ENCODE data around the gene MFSD1. TPM values are rescaled to one million over a fixed set of nuclear protein-coding genes. Genes with fewer than 3 reads are reported as not detected.
A peak's percentile ranks its signal among the peaks of the same experiment; 100 is the strongest.

Gene MFSD1
- total RNA-seq, 1 experiment from 2014 or later = 38.6 TPM

DNA sequence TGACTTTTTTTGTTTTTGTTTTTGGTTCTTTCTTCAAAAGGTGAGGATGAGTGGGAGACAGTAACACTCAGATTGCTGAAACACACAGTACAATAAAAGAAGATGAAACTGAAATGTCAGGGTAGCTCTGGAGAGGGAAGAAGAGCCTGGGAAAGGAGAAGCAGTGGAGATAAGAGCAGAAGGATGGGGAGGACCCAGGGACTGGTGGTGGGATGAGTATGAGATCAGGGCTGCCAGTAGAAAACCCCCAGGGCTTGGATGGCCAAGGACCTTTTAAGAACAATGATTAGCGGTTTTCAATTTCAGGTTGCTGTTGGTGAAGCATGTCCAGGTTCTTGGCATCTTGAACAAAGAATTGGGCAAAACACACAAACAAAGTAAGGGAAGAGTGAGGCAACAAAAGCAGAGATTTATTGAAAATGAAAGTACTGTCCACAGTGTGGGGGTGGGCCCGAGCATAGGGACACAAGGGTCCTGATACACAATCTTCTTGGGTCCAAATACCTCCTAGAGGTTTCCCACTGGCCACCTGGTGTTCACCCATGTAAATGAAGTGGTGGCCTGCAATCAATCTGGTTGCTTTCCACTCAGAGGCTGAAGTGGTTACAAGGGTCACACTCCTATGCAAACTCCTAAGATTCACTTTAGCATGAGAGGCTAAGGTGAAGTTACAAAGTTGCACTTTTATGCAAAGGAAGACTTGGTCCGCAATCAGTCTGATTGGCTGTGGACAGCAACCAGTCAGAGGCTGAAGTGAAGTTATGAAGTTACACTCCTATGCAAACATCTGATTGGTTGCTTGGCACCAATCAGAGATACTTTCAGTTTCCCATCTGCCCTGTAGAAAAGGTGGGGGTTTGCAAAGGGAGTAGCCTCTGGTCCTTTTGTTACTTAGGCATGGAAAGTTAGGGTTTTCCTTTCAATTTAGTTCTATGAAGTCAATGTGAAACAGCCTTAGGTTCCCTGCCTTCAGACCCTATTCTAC is 26.1 kb upstream of the MFSD1 start:
- Histone ChIP-seq H3K4me1 (replicated peaks; ENCODE audit: insufficient read depth) (peaks cover 54% of the 10 kb centered on the region), H3K9me3 (ENCODE audit: insufficient read depth, low read depth) (no peaks in the 10 kb centered on the region; the same call in 1 of the 2 replicates), H3K4me3 (no peak overlapping the region), H3K9me2 (ENCODE audit: insufficient read depth) (no peaks in the 10 kb centered on the region), H3K79me2 (ENCODE audit: low read depth) (no peaks in the 10 kb centered on the region), H3K27ac (peak overlapping the region; percentile 98; the same call in 1 of the 2 replicates), H3F3A (ENCODE audit: insufficient read depth, low read depth) (peaks cover 43% of the 10 kb centered on the region), H3K4me2 (no peak overlapping the region), H3K27me3 (ENCODE audit: insufficient read depth, low read depth) (no peaks in the 10 kb centered on the region), H3K36me3 (ENCODE audit: low read depth) (peaks cover 18% of the 10 kb centered on the region; the same call in 1 of the 2 replicates), H4K20me1 (ENCODE audit: insufficient read depth) (no peaks in the 10 kb centered on the region), H2AFZ (no peak overlapping the region)
- CTCF ChIA-PET = no interaction called here
- BruUV-seq (replicated peaks) = no TSS peak
- POLR2A ChIA-PET (ENCODE audit: unreplicated experiment) = no interaction called here
- TF ChIP-seq, protein P1, sequence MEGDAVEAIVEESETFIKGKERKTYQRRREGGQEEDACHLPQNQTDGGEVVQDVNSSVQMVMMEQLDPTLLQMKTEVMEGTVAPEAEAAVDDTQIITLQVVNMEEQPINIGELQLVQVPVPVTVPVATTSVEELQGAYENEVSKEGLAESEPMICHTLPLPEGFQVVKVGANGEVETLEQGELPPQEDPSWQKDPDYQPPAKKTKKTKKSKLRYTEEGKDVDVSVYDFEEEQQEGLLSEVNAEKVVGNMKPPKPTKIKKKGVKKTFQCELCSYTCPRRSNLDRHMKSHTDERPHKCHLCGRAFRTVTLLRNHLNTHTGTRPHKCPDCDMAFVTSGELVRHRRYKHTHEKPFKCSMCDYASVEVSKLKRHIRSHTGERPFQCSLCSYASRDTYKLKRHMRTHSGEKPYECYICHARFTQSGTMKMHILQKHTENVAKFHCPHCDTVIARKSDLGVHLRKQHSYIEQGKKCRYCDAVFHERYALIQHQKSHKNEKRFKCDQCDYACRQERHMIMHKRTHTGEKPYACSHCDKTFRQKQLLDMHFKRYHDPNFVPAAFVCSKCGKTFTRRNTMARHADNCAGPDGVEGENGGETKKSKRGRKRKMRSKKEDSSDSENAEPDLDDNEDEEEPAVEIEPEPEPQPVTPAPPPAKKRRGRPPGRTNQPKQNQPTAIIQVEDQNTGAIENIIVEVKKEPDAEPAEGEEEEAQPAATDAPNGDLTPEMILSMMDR (conservative IDR thresholded peaks at IDR 0.05) = no peak
- no peak for TF ChIP-seq EZH2 (IDR thresholded peaks at IDR 0.05; ENCODE audit: low read depth)
- intact Hi-C loops (cut with micrococcal nuclease; ENCODE audit: unreplicated experiment) = no loop called here
- DNase-seq = no peak

DNA sequence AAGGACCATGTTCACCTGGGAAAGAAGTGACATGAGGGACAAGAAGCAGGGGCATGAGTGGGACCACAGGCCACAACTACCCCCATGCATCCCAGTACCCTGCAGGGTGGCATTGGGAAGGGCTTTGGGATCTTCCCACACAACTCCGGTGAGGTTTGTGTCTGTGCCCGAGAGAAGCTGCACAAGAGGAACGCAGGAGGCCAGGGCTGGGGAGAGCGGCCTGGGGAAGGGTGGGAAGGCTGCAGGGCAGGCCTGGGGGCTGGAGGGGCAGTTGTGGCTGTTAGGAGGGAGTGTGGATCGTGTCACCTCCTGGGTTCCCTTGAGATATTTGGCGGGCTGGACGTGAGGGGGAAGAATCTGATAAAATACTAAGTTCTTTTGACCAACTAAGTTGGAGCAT is 25.3 kb upstream of the MFSD1 start:
- Histone ChIP-seq H3K79me2 (ENCODE audit: low read depth) (no peaks in the 10 kb centered on the region), H3K4me2 (no peak overlapping the region), H3K9me2 (ENCODE audit: insufficient read depth) (no peaks in the 10 kb centered on the region), H3K27ac (no peak overlapping the region), H3K36me3 (ENCODE audit: low read depth) (0 out of 2 replicates have a peak, but pooled peaks cover 10% of the 10 kb centered on the region), H3K9me3 (ENCODE audit: insufficient read depth, low read depth) (no peaks in the 10 kb centered on the region; the same call in 1 of the 2 replicates), H3F3A (ENCODE audit: insufficient read depth, low read depth) (peaks cover 35% of the 10 kb centered on the region), H3K4me1 (replicated peaks; ENCODE audit: insufficient read depth) (peaks cover 45% of the 10 kb centered on the region), H2AFZ (no peak overlapping the region), H3K27me3 (ENCODE audit: insufficient read depth, low read depth) (no peaks in the 10 kb centered on the region), H4K20me1 (ENCODE audit: insufficient read depth) (no peaks in the 10 kb centered on the region), H3K4me3 (no peak overlapping the region)
- DNase-seq = no peak
- POLR2A ChIA-PET (ENCODE audit: unreplicated experiment) = no interaction called here
- CTCF ChIA-PET = no interaction called here
- TF ChIP-seq, protein P1 (conservative IDR thresholded peaks at IDR 0.05) = no peak
- no peak for TF ChIP-seq EZH2 (IDR thresholded peaks at IDR 0.05; ENCODE audit: low read depth)
- intact Hi-C loops (cut with micrococcal nuclease; ENCODE audit: unreplicated experiment) = no loop called here
- BruUV-seq (replicated peaks) = no TSS peak

DNA sequence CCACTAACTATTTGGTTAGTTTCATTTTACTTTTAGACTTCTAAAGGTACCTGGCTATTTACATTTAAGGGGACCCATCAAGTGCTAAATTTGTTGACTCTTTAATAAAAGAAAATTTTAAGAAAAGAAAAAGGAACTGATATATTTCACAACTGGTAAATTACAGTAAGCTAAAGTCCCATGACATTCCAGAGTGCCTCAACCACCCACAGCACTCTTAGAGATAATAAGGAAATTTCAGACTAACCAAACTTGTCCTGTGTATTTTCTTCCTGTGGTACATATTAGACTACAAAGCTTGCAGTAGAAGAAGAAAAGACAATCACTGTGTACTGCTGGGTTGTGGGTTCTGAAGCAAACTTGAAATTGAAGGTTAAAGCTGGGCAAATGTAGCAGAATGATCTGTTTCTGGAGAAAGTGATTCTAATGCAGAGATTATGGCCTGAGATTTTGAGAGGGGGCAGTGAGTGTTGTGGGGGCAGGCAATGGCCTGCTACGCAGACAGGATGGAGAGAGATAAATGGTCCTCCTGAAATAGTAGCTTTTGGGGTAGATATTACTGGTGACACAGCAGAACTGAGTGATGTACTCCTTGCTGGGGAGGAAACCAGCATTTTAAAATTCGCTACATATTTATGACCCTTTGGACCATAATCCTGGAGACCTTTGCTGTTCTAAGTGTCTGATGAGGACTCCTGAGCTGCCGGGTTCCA is 24.5 kb upstream of the MFSD1 start:
- peak overlapping the region; percentile 2; the same call in 1 of the 2 replicates for H3K27ac ChIP-seq
- ChIA-PET CTCF (interaction anchor here (1.4 kb wide), 1 partner anchor 12 kb away, joined by 4 read pairs; no protein-coding TSS in a partner anchor), POLR2A (ENCODE audit: unreplicated experiment) (no interaction called here)
- TF ChIP-seq, protein P1 (conservative IDR thresholded peaks at IDR 0.05) = no peak
- no peak for TF ChIP-seq EZH2 (IDR thresholded peaks at IDR 0.05; ENCODE audit: low read depth)
- no peak overlapping the region for H3K4me2 ChIP-seq
- no peaks in the 10 kb centered on the region for H3K79me2 ChIP-seq (ENCODE audit: low read depth)
- H4K20me1 ChIP-seq (ENCODE audit: insufficient read depth) = no peaks in the 10 kb centered on the region
- peaks cover 38% of the 10 kb centered on the region for H3K4me1 ChIP-seq (replicated peaks; ENCODE audit: insufficient read depth)
- intact Hi-C loops (cut with micrococcal nuclease; ENCODE audit: unreplicated experiment) = no loop called here
- H3K9me2 ChIP-seq (ENCODE audit: insufficient read depth) = no peaks in the 10 kb centered on the region
- H3K27me3 ChIP-seq (ENCODE audit: insufficient read depth, low read depth) = no peaks in the 10 kb centered on the region
- H3K4me3 ChIP-seq = no peak overlapping the region
- H3K9me3 ChIP-seq (ENCODE audit: insufficient read depth, low read depth) = no peaks in the 10 kb centered on the region; the same call in 1 of the 2 replicates
- peaks cover 27% of the 10 kb centered on the region for H3F3A ChIP-seq (ENCODE audit: insufficient read depth, low read depth)
- BruUV-seq (replicated peaks) = no TSS peak
- H2AFZ ChIP-seq = no peak overlapping the region
- 0 out of 2 replicates have a peak, but pooled peaks cover 10% of the 10 kb centered on the region for H3K36me3 ChIP-seq (ENCODE audit: low read depth)
- DNase-seq = no peak

Measured in PC-9 (cell line).